ENCODE data around the gene PHF13.

- no peak for TF ChIP-seq CTCF (IDR thresholded peaks at IDR 0.05)
- no peak for TF ChIP-seq POLR2A (IDR thresholded peaks at IDR 0.05)
- no peak for TF ChIP-seq EP300 (IDR thresholded peaks at IDR 0.05)
Measured at GRCh38 chr1:6591222-6591621, 22.3 kb upstream of the PHF13 start.

Measured in tibial nerve (tissue), 4 donors.